GM18907 (cell line): ENCODE measurements around the gene LLPH.

Experiments
- ATAC-seq: cut with Tn5 transposase; IDR thresholded peaks from one replicate; pipeline ENCODE4 v1.9.1; 2021; ENCODE audit warnings: mild to moderate bottlenecking, moderate library complexity; ENCODE audit not compliant: unreplicated experiment

The LLPH gene

GRCh38 chr12:66103016-66103913, 27.3 kb downstream of the LLPH start:
- no peak for ATAC-seq

DNA sequence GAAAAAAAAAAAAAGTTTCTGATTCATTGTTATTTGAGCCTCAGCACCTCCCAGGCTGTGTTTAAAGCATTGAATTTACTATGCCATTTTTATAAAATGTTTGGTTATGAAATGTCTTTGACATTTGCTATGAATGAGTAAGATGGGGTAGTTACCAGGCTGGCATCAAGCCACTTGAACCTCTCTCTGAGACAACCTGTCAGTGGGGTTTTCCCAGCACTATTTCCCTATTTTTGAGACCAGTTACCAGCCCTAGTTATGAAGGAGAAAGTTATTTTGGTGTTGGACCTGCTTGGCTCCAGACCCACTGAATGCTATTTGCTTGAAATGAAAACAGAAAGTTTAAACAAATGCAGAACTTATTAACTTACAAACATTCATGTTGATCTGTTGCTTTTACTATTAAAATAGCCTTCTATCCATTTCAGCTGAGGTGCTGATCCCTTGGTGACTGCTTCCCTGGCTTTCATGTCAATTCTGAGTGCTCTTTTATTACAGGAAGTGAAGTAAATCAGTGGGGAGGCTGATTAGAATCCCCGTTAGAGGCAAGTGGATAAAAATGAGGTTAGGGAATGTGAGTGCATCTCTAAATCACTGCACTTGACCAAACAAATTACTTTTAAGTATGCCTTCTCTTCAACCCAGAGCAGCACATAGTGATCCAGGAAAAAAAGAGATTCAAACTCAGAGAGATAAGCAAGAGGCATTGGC, 37.8 kb downstream of the LLPH start:
- ATAC-seq, result peak; percentile 82

DNA sequence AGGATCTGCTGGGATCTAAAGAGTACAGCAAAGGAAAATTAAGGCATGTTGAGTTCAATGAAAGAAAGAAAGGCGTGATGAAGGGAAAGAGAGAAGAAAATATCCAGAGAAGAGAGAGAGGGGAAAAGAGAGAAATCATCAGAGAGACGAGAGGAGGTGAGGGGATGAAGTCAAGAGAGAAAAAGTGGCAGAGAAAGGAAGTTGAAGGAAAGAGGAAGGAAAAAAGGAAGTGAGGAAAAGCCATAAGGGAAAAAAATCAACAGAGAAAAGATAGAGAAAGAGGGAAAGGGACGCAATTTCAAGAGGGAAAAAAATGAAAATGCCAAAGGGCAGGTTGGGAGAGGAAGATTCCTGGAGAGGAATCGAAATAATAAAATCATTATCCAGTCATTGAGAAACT, 40.4 kb downstream of the LLPH start:
- ATAC-seq, result no peak

GRCh38 chr12:66087365-66087943, 43.1 kb downstream of the LLPH start:
- ATAC-seq, result peak; percentile 81

GRCh38 chr12:66085998-66086397, 44.6 kb downstream of the LLPH start:
- no peak for ATAC-seq

DNA sequence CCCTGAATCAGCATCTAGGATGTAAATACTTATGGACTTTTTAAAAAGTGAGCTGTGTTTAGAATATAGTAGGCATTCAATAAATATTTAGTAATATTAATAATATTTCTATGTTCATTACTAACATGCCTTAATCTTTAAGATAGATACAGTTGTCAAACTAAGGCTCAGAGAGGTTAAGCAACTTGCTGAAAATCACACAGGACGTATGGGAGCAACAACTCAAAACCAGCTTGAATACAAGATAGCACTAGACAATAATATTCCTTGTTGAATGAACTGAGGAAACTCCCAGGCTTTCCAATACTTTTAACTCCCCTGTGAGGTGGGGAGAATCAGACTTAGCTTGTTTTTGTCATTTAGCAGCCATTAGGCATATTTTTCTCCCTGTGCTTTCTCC, 45.3 kb downstream of the LLPH start:
- no peak for ATAC-seq

GRCh38 chr12:66083766-66084165, 46.8 kb downstream of the LLPH start:
- ATAC-seq, result no peak

DNA sequence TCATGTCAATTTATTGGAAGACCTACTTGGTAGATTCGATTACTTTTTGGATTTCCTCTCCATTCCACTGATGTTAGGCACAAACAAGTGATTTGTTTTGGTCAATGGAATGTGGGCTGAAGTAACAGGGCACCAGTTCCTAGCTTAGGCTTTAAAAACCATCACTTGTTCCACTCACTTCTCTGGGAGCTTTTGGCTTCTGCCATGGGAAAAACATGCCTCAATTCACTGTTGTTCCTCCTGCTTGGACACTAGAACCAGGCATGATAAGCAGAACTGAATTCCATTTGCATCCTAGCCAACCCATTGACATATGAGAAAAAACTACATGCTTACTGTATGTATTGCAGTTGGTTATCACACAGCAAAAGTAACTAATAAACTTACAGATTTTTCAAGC, 47.8 kb downstream of the LLPH start:
- ATAC-seq, result no peak

DNA sequence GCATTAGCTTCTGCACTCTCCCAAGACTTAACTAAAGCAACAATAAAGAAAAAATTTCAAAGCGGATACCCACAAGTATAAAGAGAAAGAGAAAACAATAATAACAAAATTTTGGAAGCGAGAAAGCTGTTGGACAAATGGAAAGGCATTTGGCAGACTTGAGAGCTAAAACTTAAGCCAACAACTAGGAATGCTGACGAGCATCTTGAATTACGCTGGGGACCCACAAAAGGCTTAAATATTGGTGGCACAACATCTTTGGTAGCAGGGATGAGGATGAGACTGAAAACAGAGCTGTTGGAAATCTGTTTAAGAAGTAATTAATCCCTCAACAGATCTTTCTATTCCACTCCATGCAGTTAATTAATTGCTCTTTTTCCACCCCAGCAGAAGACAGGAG, 49.8 kb downstream of the LLPH start:
- no peak for ATAC-seq

DNA sequence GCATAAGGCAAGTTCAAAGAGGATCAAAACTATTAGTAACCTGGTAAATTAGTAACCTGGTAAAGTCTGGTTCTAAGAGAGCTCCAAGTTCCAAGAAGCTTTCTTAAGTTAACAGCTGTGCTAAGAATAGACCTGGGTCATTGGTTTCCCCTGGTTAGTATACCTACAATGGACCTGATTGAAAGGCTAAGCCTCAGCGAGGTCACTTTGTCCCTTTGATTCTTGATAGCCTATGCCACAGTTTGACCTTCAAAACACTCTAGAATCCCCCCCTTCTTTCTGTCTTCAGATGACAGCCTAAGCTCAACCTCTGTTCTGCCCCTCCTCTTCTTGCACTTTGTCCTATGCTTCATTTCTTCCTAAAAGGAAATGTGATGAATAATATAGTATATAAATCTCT, 53.0 kb downstream of the LLPH start:
- ATAC-seq, result no peak

DNA sequence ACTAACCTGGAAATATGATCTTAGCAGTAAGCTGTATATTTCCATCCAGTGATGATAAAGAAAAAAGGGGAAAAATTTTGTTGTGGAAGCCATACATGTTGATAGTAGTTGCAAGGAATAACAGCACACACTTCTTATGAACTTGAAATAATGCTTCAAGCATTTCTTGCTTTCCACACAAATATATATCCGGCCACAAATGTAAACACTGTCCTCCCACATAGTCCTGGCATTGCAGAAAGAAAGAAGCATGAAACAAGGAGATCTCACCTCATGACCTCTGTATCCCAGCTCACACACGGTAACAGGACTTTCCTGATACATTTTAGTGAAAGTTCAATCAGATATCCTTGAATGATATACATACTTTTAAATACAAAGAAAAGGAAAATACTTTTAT, 56.0 kb downstream of the LLPH start:
- no peak for ATAC-seq

DNA sequence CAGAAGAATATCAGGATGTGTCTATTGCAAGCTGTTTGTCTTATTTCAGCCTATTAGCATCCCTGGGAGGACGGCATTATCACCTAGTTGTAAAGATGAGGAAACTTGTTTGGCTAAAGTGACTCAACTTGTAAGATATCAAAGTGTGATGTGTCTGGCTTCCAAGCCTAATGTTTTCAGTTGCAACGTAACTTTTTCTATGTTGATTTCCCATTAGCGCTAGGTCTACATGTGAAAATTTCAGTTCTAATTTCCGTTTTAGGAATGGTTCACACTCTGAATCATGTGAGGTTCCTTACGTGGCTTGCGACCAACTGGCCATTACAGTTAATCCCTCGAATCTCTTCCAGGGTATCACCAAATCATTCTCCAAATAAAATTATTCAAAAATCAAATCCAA, 58.0 kb downstream of the LLPH start:
- ATAC-seq, result peak; percentile 60

DNA sequence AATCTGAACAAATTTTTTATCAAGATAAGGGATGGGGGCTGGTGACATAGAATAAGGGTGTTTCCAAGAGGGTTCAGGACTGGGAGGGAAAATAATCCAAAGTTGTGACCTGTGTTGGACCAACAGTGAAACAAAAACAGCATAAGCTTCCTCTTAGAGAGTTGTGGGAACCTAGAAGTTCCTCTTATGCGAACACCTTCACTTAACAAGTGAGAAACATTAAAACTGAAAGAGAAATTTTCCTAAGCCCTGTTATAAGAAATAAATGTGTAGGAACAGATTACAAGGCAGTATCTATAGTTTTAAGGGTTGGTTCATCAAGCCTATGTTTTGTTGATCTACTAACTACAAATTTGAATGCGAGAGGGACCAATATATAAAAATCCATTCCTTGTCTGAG, 58.4 kb downstream of the LLPH start:
- ATAC-seq, result peak; percentile 67

GRCh38 chr12:66071549-66071948, 59.0 kb downstream of the LLPH start:
- no peak for ATAC-seq

- no peak for ATAC-seq
These were observed 60.0 kb downstream of the LLPH start for GRCh38 chr12:66070378-66071120.

DNA sequence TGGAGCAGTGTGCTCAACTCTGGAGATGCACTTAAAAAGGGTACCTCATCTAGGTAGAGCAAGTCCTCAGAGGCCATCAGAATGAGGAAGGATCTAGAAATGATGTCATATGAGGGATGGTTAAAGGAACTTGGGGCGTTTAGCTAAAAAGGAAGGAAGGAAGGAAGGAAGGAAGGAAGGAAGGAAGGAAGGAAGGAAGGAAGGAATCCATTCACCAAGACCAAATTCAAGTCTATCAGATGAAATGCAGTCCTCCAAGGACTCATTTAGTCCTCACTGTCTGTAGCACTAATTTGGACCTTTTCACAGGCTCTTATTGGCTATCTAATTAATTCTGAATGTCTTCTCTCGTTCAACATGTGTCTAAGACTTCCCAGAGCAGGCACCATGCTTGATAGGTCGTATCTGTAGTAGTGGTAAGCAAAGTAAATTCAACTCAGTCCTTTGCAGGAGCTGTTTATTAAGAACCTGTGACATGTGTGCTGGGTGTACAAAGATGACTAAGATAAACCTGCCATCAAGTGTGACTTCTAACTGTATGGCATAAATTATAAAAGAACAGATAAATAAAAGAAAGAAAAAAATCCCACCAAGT, 63.5 kb downstream of the LLPH start:
- ATAC-seq, result peak; percentile 27
